ENCODE measurements around the gene CDK17. TPM values are rescaled to one million over a fixed set of nuclear protein-coding genes. Genes with fewer than 3 reads are reported as not detected.
A peak's percentile ranks its signal among the peaks of the same experiment; 100 is the strongest.
"Not testable (repeated sequence)": the region's sequence is repeated elsewhere in the genome, so short reads cannot be mapped to it uniquely, and the experiment has no call there.

CDK17 gene
- total and polyA plus RNA-seq, 8 donors = 32.1 to 67.9 (median 53.2) TPM

DNA sequence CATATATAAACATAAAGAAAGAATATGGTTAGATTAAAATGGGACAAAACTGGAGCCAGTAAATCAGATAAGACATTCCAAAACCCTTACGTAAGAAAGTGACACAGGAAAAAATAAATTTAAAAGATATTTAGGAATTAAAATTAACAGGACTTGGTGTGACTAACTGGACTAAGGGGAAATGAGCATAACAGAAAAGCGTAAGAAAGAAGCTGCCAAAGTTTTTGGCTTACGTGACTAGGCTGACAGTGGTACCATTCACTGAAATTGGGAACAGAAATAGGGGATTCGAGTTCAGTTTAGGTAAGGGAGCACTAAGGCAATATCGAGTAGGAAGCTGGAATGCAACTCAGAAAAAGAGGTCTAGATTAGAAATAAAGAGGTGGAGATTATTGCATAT lies 7.8 kb downstream of the CDK17 start:
- Histone ChIP-seq H3K4me3 (no peak overlapping the region), H3K9me3 (no peaks in the 10 kb centered on the region), H3K4me1 (peaks cover 3 to 52% of the 10 kb centered on the region in 2 donors), H3K27ac (peak overlapping the region in 1 of 2 donors; percentile 0), H3K36me3 (no peaks in the 10 kb centered on the region), H3K27me3 (no peaks in the 10 kb centered on the region)
- TF ChIP-seq, protein P1, sequence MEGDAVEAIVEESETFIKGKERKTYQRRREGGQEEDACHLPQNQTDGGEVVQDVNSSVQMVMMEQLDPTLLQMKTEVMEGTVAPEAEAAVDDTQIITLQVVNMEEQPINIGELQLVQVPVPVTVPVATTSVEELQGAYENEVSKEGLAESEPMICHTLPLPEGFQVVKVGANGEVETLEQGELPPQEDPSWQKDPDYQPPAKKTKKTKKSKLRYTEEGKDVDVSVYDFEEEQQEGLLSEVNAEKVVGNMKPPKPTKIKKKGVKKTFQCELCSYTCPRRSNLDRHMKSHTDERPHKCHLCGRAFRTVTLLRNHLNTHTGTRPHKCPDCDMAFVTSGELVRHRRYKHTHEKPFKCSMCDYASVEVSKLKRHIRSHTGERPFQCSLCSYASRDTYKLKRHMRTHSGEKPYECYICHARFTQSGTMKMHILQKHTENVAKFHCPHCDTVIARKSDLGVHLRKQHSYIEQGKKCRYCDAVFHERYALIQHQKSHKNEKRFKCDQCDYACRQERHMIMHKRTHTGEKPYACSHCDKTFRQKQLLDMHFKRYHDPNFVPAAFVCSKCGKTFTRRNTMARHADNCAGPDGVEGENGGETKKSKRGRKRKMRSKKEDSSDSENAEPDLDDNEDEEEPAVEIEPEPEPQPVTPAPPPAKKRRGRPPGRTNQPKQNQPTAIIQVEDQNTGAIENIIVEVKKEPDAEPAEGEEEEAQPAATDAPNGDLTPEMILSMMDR (IDR thresholded peaks at IDR 0.05) = no peak
- intact Hi-C loops (cut with DNase I) = no loop called here
- ATAC-seq (no peak), DNase-seq (no peak)

DNA sequence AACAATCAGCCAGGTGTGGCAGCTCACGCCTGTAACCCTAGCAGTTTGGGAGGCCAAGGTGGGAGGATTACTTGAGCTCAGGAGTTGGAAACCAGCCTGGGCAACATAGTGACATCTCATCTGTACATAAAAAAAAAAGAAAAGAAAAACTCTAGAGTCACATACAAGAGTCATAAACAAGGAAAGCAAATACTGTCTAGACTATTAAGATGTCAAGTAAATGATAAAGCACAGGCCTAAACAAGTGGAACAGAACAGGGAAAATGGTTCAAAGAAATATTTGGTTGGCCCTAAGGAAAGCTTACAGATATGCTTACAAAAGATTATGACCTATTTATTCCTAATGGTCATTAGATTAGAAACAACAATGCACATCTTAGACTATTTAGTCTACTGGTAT lies 12.3 kb downstream of the CDK17 start:
- peaks cover 4 to 54% of the 10 kb centered on the region in 2 donors for H3K4me1 ChIP-seq
- no peak overlapping the region for H3K27ac ChIP-seq
- intact Hi-C loops (cut with DNase I) = no loop called here
- no peak overlapping the region for H3K4me3 ChIP-seq
- DNase-seq (no peak), ATAC-seq (no peak)
- H3K36me3 ChIP-seq = no peaks in the 10 kb centered on the region
- TF ChIP-seq, protein P1 (IDR thresholded peaks at IDR 0.05) = no peak
- no peaks in the 10 kb centered on the region for H3K27me3 ChIP-seq
- H3K9me3 ChIP-seq = no peaks in the 10 kb centered on the region

DNA sequence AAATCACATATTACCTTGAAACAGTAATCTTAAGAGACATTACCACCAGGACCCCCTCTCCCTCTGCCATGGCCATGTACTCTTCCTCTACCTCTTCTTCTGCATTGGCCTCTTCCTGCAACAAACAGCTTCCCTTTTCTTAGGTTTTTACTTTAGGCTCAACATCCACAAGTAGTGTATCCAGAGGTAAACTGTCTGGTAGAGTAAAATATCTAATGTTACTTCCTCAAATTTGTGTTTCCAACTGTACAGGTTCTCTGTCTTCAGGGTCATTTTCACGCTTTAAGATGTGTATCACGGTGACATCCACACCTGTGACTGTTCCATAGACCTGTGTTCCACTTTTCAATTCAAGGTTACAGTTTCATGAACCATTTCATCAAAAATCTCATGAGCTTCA lies 13.4 kb downstream of the CDK17 start:
- intact Hi-C loops (cut with DNase I) = no loop called here
- no peak for ATAC-seq

DNA sequence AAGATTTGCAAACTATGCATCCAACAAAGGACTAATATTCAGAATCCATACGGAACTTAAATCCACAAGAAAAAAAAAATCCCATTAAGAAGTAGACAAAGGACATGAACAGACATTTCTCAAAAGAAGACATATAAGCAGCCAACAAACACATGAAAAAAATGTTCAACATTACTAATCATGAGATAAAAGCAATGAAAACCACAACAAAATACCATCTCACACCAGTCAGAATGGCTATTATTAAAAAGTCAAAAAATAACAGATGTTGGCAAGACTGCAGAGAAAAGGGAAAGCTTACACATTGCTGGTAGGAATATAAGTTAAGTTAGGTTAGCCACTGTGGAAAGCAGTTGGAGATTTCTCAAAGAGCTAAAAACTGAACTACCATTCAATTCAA lies 16.2 kb downstream of the CDK17 start:
- H3K4me1 ChIP-seq = peaks cover 4 to 55% of the 10 kb centered on the region in 2 donors

More for the DNA sequence above, 13.4 kb downstream of the CDK17 start:
- H3K4me1 ChIP-seq = peaks cover 4 to 47% of the 10 kb centered on the region in 2 donors
- no peak overlapping the region for H3K4me3 ChIP-seq
- TF ChIP-seq, protein P1 (IDR thresholded peaks at IDR 0.05) = no peak
- H3K27ac ChIP-seq = no peak overlapping the region
- DNase-seq = no peak
- no peaks in the 10 kb centered on the region for H3K9me3 ChIP-seq
- H3K27me3 ChIP-seq = no peaks in the 10 kb centered on the region
- H3K36me3 ChIP-seq = no peaks in the 10 kb centered on the region

DNA sequence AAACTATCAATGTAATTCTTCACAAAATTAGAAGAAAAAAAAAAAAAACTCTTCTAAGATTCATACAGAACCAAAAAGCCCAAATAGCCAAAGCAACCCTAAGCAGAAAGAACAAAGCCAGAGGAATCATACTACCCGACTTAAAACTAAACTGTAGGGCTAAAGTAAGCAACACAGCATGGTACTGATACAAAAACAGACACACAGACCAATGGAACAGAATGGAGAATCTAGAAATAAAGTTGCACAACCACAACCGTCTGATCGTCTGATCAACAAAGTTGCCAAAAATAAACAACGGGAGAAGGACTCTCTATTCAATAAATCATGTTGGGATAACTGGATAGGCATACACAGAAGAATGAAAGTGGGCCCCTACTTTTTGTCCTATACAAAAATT lies 16.9 kb downstream of the CDK17 start:
- Histone ChIP-seq H3K36me3 (no peaks in the 10 kb centered on the region), H3K27me3 (no peaks in the 10 kb centered on the region), H3K9me3 (no peaks in the 10 kb centered on the region), H3K4me1 (peaks cover 4 to 58% of the 10 kb centered on the region in 2 donors), H3K27ac (no peak overlapping the region), H3K4me3 (no peak overlapping the region)
- intact Hi-C loops (cut with DNase I) = no loop called here
- DNase-seq = no peak
- TF ChIP-seq, protein P1 (IDR thresholded peaks at IDR 0.05) = no peak
- no peak for ATAC-seq

More for the DNA sequence above, 16.2 kb downstream of the CDK17 start:
- TF ChIP-seq, protein P1 (IDR thresholded peaks at IDR 0.05) = no peak
- DNase-seq (no peak), ATAC-seq (no peak)
- H3K27me3 ChIP-seq = no peaks in the 10 kb centered on the region
- intact Hi-C loops (cut with DNase I) = no loop called here
- no peaks in the 10 kb centered on the region for H3K36me3 ChIP-seq
- H3K27ac ChIP-seq = no peak overlapping the region
- H3K9me3 ChIP-seq = no peaks in the 10 kb centered on the region
- no peak overlapping the region for H3K4me3 ChIP-seq

DNA sequence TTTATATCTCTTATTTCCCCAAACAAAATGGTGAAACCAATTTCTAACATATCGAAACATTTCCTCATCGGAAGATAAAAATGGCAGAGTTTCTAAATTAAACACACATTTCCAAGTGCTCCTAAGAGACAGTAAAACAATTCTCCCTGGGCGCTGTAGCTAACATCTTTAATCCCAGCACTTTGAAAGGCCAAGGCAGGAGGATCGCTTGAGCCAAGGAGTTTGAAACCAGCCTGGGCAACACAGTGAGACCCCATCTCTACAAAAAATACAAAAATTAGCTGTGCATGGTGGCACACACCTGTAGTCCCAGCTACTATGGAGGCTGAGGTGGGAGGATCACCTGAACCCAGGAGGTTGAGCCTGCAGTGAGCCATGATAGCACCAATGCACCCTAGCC lies 20.5 kb downstream of the CDK17 start:
- ATAC-seq; H3K27me3 ChIP-seq; intact Hi-C loops (cut with DNase I); H3K36me3 ChIP-seq; H3K4me3 ChIP-seq; DNase-seq; H3K27ac ChIP-seq; H3K9me3 ChIP-seq: not testable (repeated sequence)
- peaks cover 16 to 61% of the 10 kb centered on the region in 2 donors for H3K4me1 ChIP-seq
